Activated B cell treated with CpG ODN at 0.5 μM for 24 hours (primary cell): ENCODE measurements around the gene PTGES2. TPM values are rescaled to one million over a fixed set of nuclear protein-coding genes. Genes with fewer than 3 reads are reported as not detected.

ENCODE experiments used
- ATAC-seq: fragments of 200-7000 bp; cut with Tn5 transposase; one replicate; pipeline ENCODE4 v1.10.0; 2021; ENCODE audit warnings: low read depth, mild to moderate bottlenecking, moderate library complexity
- CTCF ChIA-PET: fragments of 350-600 bp; sonication (Branson Sonifier 250); formaldehyde crosslinking; loops from one replicate; lab custom pipeline; 2021; ENCODE audit warnings: antibody characterized with exemption; lab: Charles Lee
- POLR2A ChIA-PET: fragments of 350-600 bp; sonication (Branson Sonifier 250); formaldehyde crosslinking; loops from one replicate; lab custom pipeline; 2021; ENCODE audit warnings: antibody characterized with exemption; lab: Charles Lee
- DNase-seq: peaks from one replicate; pipeline ENCODE4 v3.0.0; 2022
- H3K27ac Mint-ChIP-seq: one replicate; pipeline ENCODE4 v1.8.0; 2020; ENCODE audit warnings: mixed read lengths
- H3K27me3 Mint-ChIP-seq: one replicate; pipeline ENCODE4 v1.8.0; 2021; ENCODE audit warnings: mixed read lengths
- H3K36me3 Mint-ChIP-seq: one replicate; pipeline ENCODE4 v1.8.0; 2021; ENCODE audit warnings: low read depth, mixed read lengths
- H3K4me1 Mint-ChIP-seq: one replicate; pipeline ENCODE4 v1.8.0; 2021; ENCODE audit warnings: mixed read lengths
- H3K4me3 Mint-ChIP-seq: one replicate; pipeline ENCODE4 v1.8.0; 2020; ENCODE audit warnings: mild to moderate bottlenecking, mixed read lengths
- H3K9me3 Mint-ChIP-seq: one replicate; pipeline ENCODE4 v1.8.0; 2020; ENCODE audit warnings: mixed read lengths
- CTCF ChIP-seq: fragments of 200-600 bp; IDR thresholded peaks from one replicate; pipeline ENCODE4 v1.8.0; 2022; ENCODE audit warnings: antibody characterized with exemption, mild to moderate bottlenecking
- intact Hi-C: fragments of 100-400 bp; cut with micrococcal nuclease; formaldehyde crosslinking; loops from one replicate; pipeline ENCODE4 v1.15.1; 2024
- total RNA-seq: library from RNA; stranded (reverse); gene quantifications from 2 replicates; pipeline ENCODE4 v1.2.3, GENCODE V29; 2022

The PTGES2 gene
- total RNA-seq, 1 donor from 2014 or later: 89.2 TPM

- Mint-ChIP-seq H3K27ac (no peak overlapping the region), H3K27me3 (peaks cover 5% of the 10 kb centered on the region), H3K36me3 (no peaks in the 10 kb centered on the region), H3K9me3 (no peaks in the 10 kb centered on the region), H3K4me3 (no peak overlapping the region), H3K4me1 (no peaks in the 10 kb centered on the region)
- TF ChIP-seq CTCF: no peak
- ChIA-PET POLR2A (no interaction called here), CTCF (no interaction called here)
- DNase-seq: no peak
- ATAC-seq: no peak
- intact Hi-C loops: no loop called here
Observed at GRCh38 chr9:128143525-128144238, 16.2 kb upstream of the PTGES2 start.

GRCh38 chr9:128142596-128142995, 15.1 kb upstream of the PTGES2 start:
- no peaks in the 10 kb centered on the region for H3K36me3 Mint-ChIP-seq
- no peak for ATAC-seq
- no peak for DNase-seq
- ChIA-PET POLR2A (interaction anchor here (0.6 kb wide), 1 partner anchor 205 kb away, joined by 5 read pairs; the partner anchor contains the start of gene DPM2), CTCF (no interaction called here)
- H3K4me3 Mint-ChIP-seq: no peak overlapping the region
- H3K9me3 Mint-ChIP-seq: no peaks in the 10 kb centered on the region
- intact Hi-C loops: no loop called here
- no peaks in the 10 kb centered on the region for H3K4me1 Mint-ChIP-seq
- H3K27ac Mint-ChIP-seq: no peak overlapping the region
- no peak for TF ChIP-seq CTCF
- H3K27me3 Mint-ChIP-seq: peaks cover 5% of the 10 kb centered on the region

GRCh38 chr9:128142061-128142460, 14.5 kb upstream of the PTGES2 start:
- no peak for DNase-seq
- POLR2A ChIA-PET: no interaction called here

GRCh38 chr9:128141604-128142003, 14.1 kb upstream of the PTGES2 start:
- Mint-ChIP-seq H3K9me3 (no peaks in the 10 kb centered on the region), H3K27me3 (peaks cover 5% of the 10 kb centered on the region), H3K36me3 (no peaks in the 10 kb centered on the region), H3K4me3 (no peak overlapping the region), H3K4me1 (no peaks in the 10 kb centered on the region), H3K27ac (no peak overlapping the region)
- DNase-seq: no peak
- ChIA-PET POLR2A (no interaction called here), CTCF (no interaction called here)
- ATAC-seq: no peak
- intact Hi-C loops: no loop called here
- TF ChIP-seq CTCF: no peak

More at GRCh38 chr9:128142061-128142460, 14.5 kb upstream of the PTGES2 start:
- CTCF ChIA-PET: no interaction called here
- ATAC-seq: no peak
- Mint-ChIP-seq H3K27me3 (peaks cover 5% of the 10 kb centered on the region), H3K4me3 (no peak overlapping the region), H3K36me3 (no peaks in the 10 kb centered on the region), H3K9me3 (no peaks in the 10 kb centered on the region), H3K4me1 (no peaks in the 10 kb centered on the region), H3K27ac (no peak overlapping the region)
- intact Hi-C loops: no loop called here
- no peak for TF ChIP-seq CTCF

GRCh38 chr9:128139621-128140020, 12.1 kb upstream of the PTGES2 start:
- peaks cover 5% of the 10 kb centered on the region for H3K27me3 Mint-ChIP-seq
- no peaks in the 10 kb centered on the region for H3K4me1 Mint-ChIP-seq
- H3K9me3 Mint-ChIP-seq: no peaks in the 10 kb centered on the region
- no peak overlapping the region for H3K4me3 Mint-ChIP-seq
- no peaks in the 10 kb centered on the region for H3K36me3 Mint-ChIP-seq
- no peak overlapping the region for H3K27ac Mint-ChIP-seq
- intact Hi-C loops: no loop called here
- ChIA-PET POLR2A (no interaction called here), CTCF (no interaction called here)
- TF ChIP-seq CTCF: no peak
- DNase-seq (no peak), ATAC-seq (no peak)
